Activated CD8-positive, alpha-beta T cell treated with anti-CD3 and anti-CD28 coated beads for 36 hours (primary cell): Measurements from ENCODE around the gene JADE2. TPM values are rescaled to one million over a fixed set of nuclear protein-coding genes. Genes with fewer than 3 reads are reported as not detected.
A peak's percentile ranks its signal among the peaks of the same experiment; 100 is the strongest.

ENCODE experiments used
- ATAC-seq: fragments of 200-7000 bp; cut with Tn5 transposase; one replicate; pipeline ENCODE4 v1.10.0; 2021; ENCODE audit warnings: mild to moderate bottlenecking, moderate library complexity
- CTCF ChIA-PET: fragments of 350-600 bp; sonication (Branson Sonifier 250); formaldehyde crosslinking; loops from one replicate; lab custom pipeline; 2021; ENCODE audit warnings: antibody characterized with exemption; lab: Charles Lee
- POLR2A ChIA-PET: fragments of 350-600 bp; sonication (Branson Sonifier 250); formaldehyde crosslinking; loops from one replicate; lab custom pipeline; 2021; ENCODE audit warnings: antibody characterized with exemption; lab: Charles Lee
- DNase-seq: peaks from one replicate; pipeline ENCODE4 v3.0.0-alpha.2; 2020
- H3K27ac Mint-ChIP-seq: one replicate; pipeline ENCODE4 v1.8.0; 2021; ENCODE audit warnings: mild to moderate bottlenecking, mixed read lengths
- H3K27me3 Mint-ChIP-seq: one replicate; pipeline ENCODE4 v1.8.0; 2021; ENCODE audit warnings: mixed read lengths
- H3K36me3 Mint-ChIP-seq: one replicate; pipeline ENCODE4 v1.8.0; 2021; ENCODE audit warnings: low read depth, mixed read lengths
- H3K4me1 Mint-ChIP-seq: one replicate; pipeline ENCODE4 v1.8.0; 2021; ENCODE audit warnings: low read depth, mixed read lengths
- H3K4me3 Mint-ChIP-seq: one replicate; pipeline ENCODE4 v1.8.0; 2021; ENCODE audit warnings: mild to moderate bottlenecking, moderate library complexity, mixed read lengths
- H3K9me3 Mint-ChIP-seq: one replicate; pipeline ENCODE4 v1.8.0; 2021; ENCODE audit warnings: mixed read lengths
- intact Hi-C: fragments of 100-400 bp; cut with micrococcal nuclease; formaldehyde crosslinking; loops from one replicate; pipeline ENCODE4 v1.10.0; 2022
- total RNA-seq, 2 experiments: library from RNA; stranded (reverse); gene quantifications; one replicate each; pipeline ENCODE4 v1.2.3, GENCODE V29; 2021
- TF ChIP-seq, protein P1 (sequence below): fragments of 200-600 bp; IDR thresholded peaks from one replicate; pipeline ENCODE4 v1.8.0; 2022; ENCODE audit warnings: antibody characterized with exemption, mild to moderate bottlenecking

Gene JADE2
- total RNA-seq, 2 experiments from 2014 or later = 58.7 to 61.2 TPM

- CTCF ChIA-PET = no interaction called here
- no peak for ATAC-seq
These were observed 56.8 kb downstream of the JADE2 start for GRCh38 chr5:134582281-134582680.

GRCh38 chr5:134582941-134583340 lies 57.5 kb downstream of the JADE2 start:
- Mint-ChIP-seq H3K4me1 (peaks cover 7% of the 10 kb centered on the region), H3K9me3 (no peaks in the 10 kb centered on the region), H3K27me3 (no peaks in the 10 kb centered on the region), H3K36me3 (peaks cover 5% of the 10 kb centered on the region), H3K27ac (no peak overlapping the region), H3K4me3 (no peak overlapping the region)
- DNase-seq (no peak), ATAC-seq (no peak)
- POLR2A ChIA-PET = interaction anchor here (0.6 to 1.0 kb wide), 2 partner anchors 166 to 168 kb away, joined by 3 read pairs; no protein-coding TSS in a partner anchor
- intact Hi-C loops = loop anchor here (10.0 kb wide), 2 partner anchors 188 to 398 kb away; no protein-coding TSS in a partner anchor
- CTCF ChIA-PET = interaction anchor here (1.8 kb wide), 1 partner anchor 55 kb away, joined by 5 read pairs; no protein-coding TSS in a partner anchor
- TF ChIP-seq, protein P1, sequence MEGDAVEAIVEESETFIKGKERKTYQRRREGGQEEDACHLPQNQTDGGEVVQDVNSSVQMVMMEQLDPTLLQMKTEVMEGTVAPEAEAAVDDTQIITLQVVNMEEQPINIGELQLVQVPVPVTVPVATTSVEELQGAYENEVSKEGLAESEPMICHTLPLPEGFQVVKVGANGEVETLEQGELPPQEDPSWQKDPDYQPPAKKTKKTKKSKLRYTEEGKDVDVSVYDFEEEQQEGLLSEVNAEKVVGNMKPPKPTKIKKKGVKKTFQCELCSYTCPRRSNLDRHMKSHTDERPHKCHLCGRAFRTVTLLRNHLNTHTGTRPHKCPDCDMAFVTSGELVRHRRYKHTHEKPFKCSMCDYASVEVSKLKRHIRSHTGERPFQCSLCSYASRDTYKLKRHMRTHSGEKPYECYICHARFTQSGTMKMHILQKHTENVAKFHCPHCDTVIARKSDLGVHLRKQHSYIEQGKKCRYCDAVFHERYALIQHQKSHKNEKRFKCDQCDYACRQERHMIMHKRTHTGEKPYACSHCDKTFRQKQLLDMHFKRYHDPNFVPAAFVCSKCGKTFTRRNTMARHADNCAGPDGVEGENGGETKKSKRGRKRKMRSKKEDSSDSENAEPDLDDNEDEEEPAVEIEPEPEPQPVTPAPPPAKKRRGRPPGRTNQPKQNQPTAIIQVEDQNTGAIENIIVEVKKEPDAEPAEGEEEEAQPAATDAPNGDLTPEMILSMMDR = no peak

More at GRCh38 chr5:134582281-134582680, 56.8 kb downstream of the JADE2 start:
- intact Hi-C loops = loop anchor here (10.0 kb wide), 2 partner anchors 187 to 397 kb away; no protein-coding TSS in a partner anchor
- H3K27me3 Mint-ChIP-seq = no peaks in the 10 kb centered on the region
- no peak overlapping the region for H3K4me3 Mint-ChIP-seq
- no peak for DNase-seq
- POLR2A ChIA-PET = interaction anchor here (1.4 kb wide), 1 partner anchor 67 kb away, joined by 3 read pairs; no protein-coding TSS in a partner anchor
- H3K9me3 Mint-ChIP-seq = no peaks in the 10 kb centered on the region
- TF ChIP-seq, protein P1 = no peak
- peaks cover 7% of the 10 kb centered on the region for H3K4me1 Mint-ChIP-seq
- H3K36me3 Mint-ChIP-seq = peaks cover 5% of the 10 kb centered on the region
- peak overlapping the region; percentile 25 for H3K27ac Mint-ChIP-seq

DNA sequence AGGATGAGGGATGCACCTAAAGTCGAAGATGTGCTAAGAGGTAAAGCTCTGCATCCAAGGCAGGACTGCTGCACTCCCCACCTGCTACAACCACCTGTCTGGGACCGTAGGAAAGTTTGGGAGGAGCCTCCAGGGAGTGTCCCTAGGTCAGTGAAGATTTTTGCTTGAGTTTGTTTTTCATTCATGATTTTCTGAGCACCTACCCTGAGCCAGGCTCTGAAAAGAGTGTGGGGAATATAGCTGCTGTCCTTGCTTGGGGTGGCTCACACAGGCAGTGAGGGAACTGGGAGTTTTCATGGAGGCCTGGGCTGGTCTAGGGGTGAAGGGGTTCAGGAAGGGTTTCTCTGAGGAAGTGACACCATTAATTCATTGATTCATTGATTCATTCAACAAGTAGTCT lies 58.3 kb downstream of the JADE2 start:
- H3K4me1 Mint-ChIP-seq = peaks cover 7% of the 10 kb centered on the region
- H3K9me3 Mint-ChIP-seq = no peaks in the 10 kb centered on the region
- ATAC-seq (no peak), DNase-seq (no peak)
- H3K27me3 Mint-ChIP-seq = no peaks in the 10 kb centered on the region
- peak overlapping the region; percentile 11 for H3K27ac Mint-ChIP-seq
- CTCF ChIA-PET = interaction anchor here (0.9 to 6.1 kb wide), 4 partner anchors 56 to 283 kb away, joined by 3 to 90 read pairs (median 4); no protein-coding TSS in a partner anchor
- intact Hi-C loops = loop anchor here (10.0 kb wide), 2 partner anchors 189 to 399 kb away; no protein-coding TSS in a partner anchor
- peaks cover 5% of the 10 kb centered on the region for H3K36me3 Mint-ChIP-seq
- no peak overlapping the region for H3K4me3 Mint-ChIP-seq
- POLR2A ChIA-PET = interaction anchor here (0.6 to 1.0 kb wide), 2 partner anchors 167 to 169 kb away, joined by 3 read pairs; no protein-coding TSS in a partner anchor
- TF ChIP-seq, protein P1 = no peak

DNA sequence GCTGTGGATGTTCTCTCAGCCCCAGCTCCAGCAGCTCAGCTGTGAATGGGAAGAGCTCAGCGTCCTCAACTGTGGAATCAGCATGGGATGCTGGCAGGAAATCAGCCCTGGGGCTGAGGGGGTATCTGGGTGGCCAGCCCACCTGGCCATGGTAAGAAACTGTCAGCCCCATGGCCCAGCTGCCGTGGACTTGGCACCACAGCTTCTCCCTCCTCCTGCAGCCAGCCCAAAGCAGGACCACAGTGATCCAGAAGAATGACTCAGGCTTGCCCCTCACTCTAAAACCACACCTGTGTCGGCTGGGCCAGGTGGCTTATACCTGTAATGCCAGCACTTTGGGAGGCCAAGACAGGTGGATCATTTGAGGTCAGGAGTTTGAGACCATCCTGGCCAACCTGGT lies 59.2 kb downstream of the JADE2 start:
- DNase-seq (no peak), ATAC-seq (no peak)
- no peaks in the 10 kb centered on the region for H3K27me3 Mint-ChIP-seq
- intact Hi-C loops = loop anchor here (10.0 kb wide), 2 partner anchors 190 to 400 kb away; no protein-coding TSS in a partner anchor
- TF ChIP-seq, protein P1 = no peak
- H3K4me1 Mint-ChIP-seq = peaks cover 7% of the 10 kb centered on the region
- CTCF ChIA-PET = interaction anchor here (0.6 to 6.1 kb wide), 6 partner anchors 57 to 283 kb away, joined by 3 to 90 read pairs (median 4); partner anchors contain the start of gene CDKN2AIPNL
- POLR2A ChIA-PET = interaction anchor here (0.6 to 1.0 kb wide), 3 partner anchors 29 to 278 kb away, joined by 3 to 4 read pairs (median 3); no protein-coding TSS in a partner anchor
- peaks cover 1% of the 10 kb centered on the region for H3K36me3 Mint-ChIP-seq
- H3K27ac Mint-ChIP-seq = no peak overlapping the region
- H3K4me3 Mint-ChIP-seq = no peak overlapping the region
- no peaks in the 10 kb centered on the region for H3K9me3 Mint-ChIP-seq

GRCh38 chr5:134585966-134586365 lies 60.5 kb downstream of the JADE2 start:
- Mint-ChIP-seq H3K9me3 (no peaks in the 10 kb centered on the region), H3K36me3 (no peaks in the 10 kb centered on the region), H3K27me3 (no peaks in the 10 kb centered on the region), H3K27ac (no peak overlapping the region), H3K4me1 (peaks cover 7% of the 10 kb centered on the region), H3K4me3 (no peak overlapping the region)
- CTCF ChIA-PET = interaction anchor here (0.9 to 6.1 kb wide), 11 partner anchors 14 to 404 kb away, joined by 3 to 90 read pairs (median 9); partner anchors contain the start of gene CDKN2AIPNL
- no peak for ATAC-seq
- intact Hi-C loops = loop anchor here (2.0 to 10.0 kb wide), 3 partner anchors 191 to 401 kb away; no protein-coding TSS in a partner anchor
- DNase-seq = no peak
- POLR2A ChIA-PET = interaction anchor here (0.6 to 1.1 kb wide), 2 partner anchors 52 to 294 kb away, joined by 3 read pairs; no protein-coding TSS in a partner anchor
- TF ChIP-seq, protein P1 = no peak
